B cell (primary cell): ENCODE data around the gene SLC4A2. TPM values are rescaled to one million over a fixed set of nuclear protein-coding genes. Genes with fewer than 3 reads are reported as not detected.

Experiments
- ATAC-seq: fragments of 200-7000 bp; cut with Tn5 transposase; one replicate; pipeline ENCODE4 v1.10.0; 2021; ENCODE audit warnings: low read depth, mild to moderate bottlenecking, moderate number of reproducible peaks, moderate library complexity
- CTCF ChIA-PET: fragments of 350-600 bp; sonication (Branson Sonifier 250); formaldehyde crosslinking; loops from one replicate; lab custom pipeline; 2021; ENCODE audit warnings: antibody characterized with exemption, inconsistent platforms; lab: Charles Lee
- POLR2A ChIA-PET: fragments of 350-600 bp; sonication (Branson Sonifier 250); formaldehyde crosslinking; loops from one replicate; lab custom pipeline; 2021; ENCODE audit warnings: antibody characterized with exemption; lab: Charles Lee
- DNase-seq: peaks from one replicate; pipeline ENCODE4 v3.0.0; 2013
- H2AFZ ChIP-seq: 2 replicates; pipeline ENCODE4 v1.6.1; 2012; ENCODE audit warnings: mild to moderate bottlenecking, low read depth, low read length; ENCODE audit not compliant: insufficient read depth, poor library complexity, severe bottlenecking
- H3K27ac ChIP-seq, 2 donors: 1 replicate in 1 of 2; 2 replicates in 1 of 2; pipeline ENCODE4 v1.5.1; 2012 to 2013; ENCODE audit warnings: low read length in 2 of 2, mild to moderate bottlenecking in 2 of 2, moderate library complexity in 1 of 2
- H3K27me3 ChIP-seq, 4 experiments: fragments of 200-600 bp in 1 of 4; sonication (generic) in 1 of 4; replicated peaks in 1 of 4; 1 replicate in 2 of 4; 2 replicates in 2 of 4; pipeline versions ENCODE4 v1.6.1 to v1.7.0; 2013 to 2016; ENCODE audit warnings: low read length in 3 of 4, mild to moderate bottlenecking in 2 of 4, mixed read lengths in 1 of 4, moderate library complexity in 1 of 4; ENCODE audit not compliant: insufficient read depth in 4 of 4, control insufficient read depth in 3 of 4; ENCODE audit errors: control extremely low read depth in 1 of 4
- H3K36me3 ChIP-seq, 2 experiments: replicated peaks in 1 of 2; 1 replicate in 1 of 2; 2 replicates in 1 of 2; pipeline versions ENCODE4 v1.6.1 to v1.7.1; 2013; ENCODE audit warnings: low read length in 1 of 2; ENCODE audit not compliant: insufficient read depth in 2 of 2, control insufficient read depth in 1 of 2; ENCODE audit errors: control extremely low read depth in 1 of 2, extremely low read depth in 1 of 2
- H3K4me1 ChIP-seq, 2 donors: fragments of 200-600 bp in 1 of 2; sonication (generic) in 1 of 2; 1 replicate in 1 of 2; 2 replicates in 1 of 2; pipeline versions ENCODE4 v1.5.1 to v1.6.1; 2013 to 2017; ENCODE audit warnings: low read length in 2 of 2; ENCODE audit not compliant: control insufficient read depth in 2 of 2, insufficient read depth in 2 of 2
- H3K4me2 ChIP-seq: replicated peaks from 2 replicates; pipeline ENCODE3; 2012; ENCODE audit warnings: mild to moderate bottlenecking, low read depth, low read length; ENCODE audit not compliant: poor library complexity, severe bottlenecking
- H3K4me3 ChIP-seq, 5 experiments: fragments of 200-600 bp in 1 of 5; sonication (generic) in 1 of 5; 1 replicate in 3 of 5; 2 replicates in 2 of 5; pipeline versions ENCODE4 v1.5.1 to v1.7.0; 2011 to 2016; ENCODE audit warnings: low read length in 4 of 5, mild to moderate bottlenecking in 4 of 5, low read depth in 2 of 5, control low read depth in 1 of 5, moderate library complexity in 1 of 5; ENCODE audit not compliant: insufficient read depth in 1 of 5; ENCODE audit errors: control extremely low read depth in 1 of 5, extremely low read depth in 1 of 5
- H3K79me2 ChIP-seq: fragments of 200-600 bp; sonication (generic); one replicate; pipeline ENCODE4 v1.6.0; 2016; ENCODE audit warnings: low read length; ENCODE audit not compliant: control insufficient read depth, insufficient read depth
- H3K9ac ChIP-seq: fragments of 200-600 bp; sonication (generic); 2 replicates; pipeline ENCODE4 v1.6.1; 2017; ENCODE audit warnings: mild to moderate bottlenecking, low read length, moderate library complexity
- H3K9me3 ChIP-seq, 3 donors: one replicate each; pipeline versions ENCODE4 v1.6.1 to v1.7.1; 2013; ENCODE audit warnings: low read length in 2 of 3; ENCODE audit not compliant: control insufficient read depth in 2 of 3, insufficient read depth in 1 of 3; ENCODE audit errors: control extremely low read depth in 1 of 3
- H4K20me1 ChIP-seq: 2 replicates; pipeline ENCODE4 v1.6.0; 2012; ENCODE audit warnings: mild to moderate bottlenecking, low read length; ENCODE audit not compliant: insufficient read depth, control insufficient read depth, poor library complexity, severe bottlenecking
- H3K27ac Mint-ChIP-seq: one replicate; pipeline ENCODE4 v1.8.0; 2021; ENCODE audit warnings: mixed read lengths
- H3K27me3 Mint-ChIP-seq: one replicate; pipeline ENCODE4 v1.8.0; 2021; ENCODE audit warnings: mixed read lengths
- H3K4me1 Mint-ChIP-seq: one replicate; pipeline ENCODE4 v1.8.0; 2021; ENCODE audit warnings: mixed read lengths
- H3K4me3 Mint-ChIP-seq: one replicate; pipeline ENCODE4 v1.8.0; 2021; ENCODE audit warnings: mixed read lengths
- H3K9me3 Mint-ChIP-seq: one replicate; pipeline ENCODE4 v1.8.0; 2022; ENCODE audit warnings: mixed read lengths; ENCODE audit not compliant: insufficient read depth
- CTCF ChIP-seq: fragments of 200-600 bp; IDR thresholded peaks from one replicate; pipeline ENCODE4 v1.8.0; 2022; ENCODE audit warnings: antibody characterized with exemption, mild to moderate bottlenecking
- EZH2 ChIP-seq: IDR thresholded peaks from 2 replicates; pipeline ENCODE4 v1.6.1; 2012; ENCODE audit warnings: borderline replicate concordance, low read depth, mild to moderate bottlenecking, moderate library complexity, low read length; ENCODE audit not compliant: insufficient read depth, poor library complexity, severe bottlenecking
- WGBS: methylation state at CpG from one replicate; pipeline ENCODE4 v1.1.5; 2013; ENCODE audit warnings: missing lambda C conversion rate; ENCODE audit not compliant: insufficient coverage; 5-methylcytosine and 5-hydroxymethylcytosine counted together
- intact Hi-C: fragments of 100-400 bp; cut with micrococcal nuclease; formaldehyde crosslinking; loops from one replicate; pipeline ENCODE4 v1.10.0; 2022
- polyA plus RNA-seq: library from polyadenylated mRNA; depleted of rRNA; stranded (reverse); fragments of >200 nt; gene quantifications from 2 replicates; pipeline ENCODE4 v1.2.3, GENCODE V29; 2012
- total RNA-seq, 2 donors: library from RNA; stranded (reverse); fragments of 120-200 nt in 1 of 2; gene quantifications; 1 replicate in 1 of 2; 2 replicates in 1 of 2; pipeline versions ENCODE4 v1.2.3 to v1.2.4, GENCODE V29; 2013 to 2022

The SLC4A2 gene
- total and polyA plus RNA-seq, 2 donors (not counting 1 experiment from before 2014, with no cell fraction given), result 82.8 to 113 TPM

GRCh38 chr7:151051108-151051507, 8.3 kb upstream of the SLC4A2 start:
- peaks cover 0 to 13% (median 3%) of the 10 kb centered on the region in 4 experiments for H3K27me3 ChIP-seq
- H3K9ac ChIP-seq, result no peak overlapping the region
- H3K4me1 Mint-ChIP-seq, result peaks cover 6% of the 10 kb centered on the region
- TF ChIP-seq CTCF, result no peak
- no peaks in the 10 kb centered on the region for H3K36me3 ChIP-seq
- ChIA-PET POLR2A (no interaction called here), CTCF (no interaction called here)
- no peaks in the 10 kb centered on the region for H4K20me1 ChIP-seq
- no peaks in the 10 kb centered on the region for H3K9me3 Mint-ChIP-seq
- intact Hi-C loops, result no loop called here
- no peak overlapping the region for H3K4me3 ChIP-seq
- H3K79me2 ChIP-seq, result no peaks in the 10 kb centered on the region
- no peak overlapping the region for H3K27ac Mint-ChIP-seq
- H3K9me3 ChIP-seq, result no peaks in the 10 kb centered on the region
- peak overlapping the region; percentile 51 for H3K4me2 ChIP-seq
- no peak overlapping the region for H3K27ac ChIP-seq
- ATAC-seq (peak; percentile 32), DNase-seq (peak; percentile 66)
- H3K4me3 Mint-ChIP-seq, result no peak overlapping the region
- H3K27me3 Mint-ChIP-seq, result peaks cover 6% of the 10 kb centered on the region
- 3% methylated on average over 48 of the region's 50 CpGs for WGBS
- H2AFZ ChIP-seq, result no peak overlapping the region
- H3K4me1 ChIP-seq, result peaks cover 0 to 3% of the 10 kb centered on the region in 2 donors

DNA sequence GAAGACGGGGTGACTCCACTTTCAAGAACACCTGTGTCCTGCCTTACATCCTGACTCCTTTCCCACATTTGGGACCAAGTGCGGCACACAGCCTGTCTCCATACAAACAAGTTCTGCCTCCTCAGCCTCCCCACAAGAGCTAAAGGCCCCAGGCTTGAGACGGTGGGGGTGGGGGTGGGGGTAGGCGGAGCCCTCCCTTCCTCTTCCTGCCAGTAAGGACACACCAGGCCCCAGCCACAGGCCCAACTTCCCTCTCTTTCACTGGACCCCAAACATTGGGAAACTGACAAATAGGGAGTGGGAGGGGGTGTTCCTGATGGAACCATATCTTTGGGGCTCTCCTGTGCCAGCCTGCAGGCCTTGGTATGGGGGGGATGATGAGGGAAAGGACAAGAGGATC, 6.3 kb upstream of the SLC4A2 start:
- no peak overlapping the region for H2AFZ ChIP-seq
- ChIA-PET CTCF (interaction anchor here (0.8 to 1.3 kb wide), 2 partner anchors 25 to 32 kb away, joined by 3 read pairs; partner anchors contain the start of gene ABCB8), POLR2A (interaction anchor here (0.6 kb wide), 1 partner anchor 22 kb away, joined by 3 read pairs; no protein-coding TSS in a partner anchor)
- H3K36me3 ChIP-seq, result no peaks in the 10 kb centered on the region
- intact Hi-C loops, result no loop called here
- Mint-ChIP-seq H3K27ac (no peak overlapping the region), H3K27me3 (peaks cover 6% of the 10 kb centered on the region), H3K4me1 (peaks cover 16% of the 10 kb centered on the region), H3K9me3 (no peaks in the 10 kb centered on the region), H3K4me3 (no peak overlapping the region)
- peaks cover 6% of the 10 kb centered on the region for H3K79me2 ChIP-seq
- no peaks in the 10 kb centered on the region for H3K9me3 ChIP-seq
- H4K20me1 ChIP-seq, result no peaks in the 10 kb centered on the region
- ATAC-seq (no peak), DNase-seq (no peak)
- no peak overlapping the region for H3K9ac ChIP-seq
- no peak overlapping the region for H3K4me3 ChIP-seq
- H3K27ac ChIP-seq, result no peak overlapping the region
- 100% methylated on average over 1 of the region's 4 CpGs for WGBS
- H3K4me2 ChIP-seq, result no peak overlapping the region
- no peak for TF ChIP-seq EZH2
- TF ChIP-seq CTCF, result no peak
- H3K27me3 ChIP-seq, result peaks cover 0 to 13% (median 3%) of the 10 kb centered on the region in 4 experiments
- H3K4me1 ChIP-seq, result peaks cover 10 to 11% of the 10 kb centered on the region in 2 donors
